Embryonic facial prominence (tissue), 1 donor: Measurements from ENCODE around the gene TAF1B.

Experiments used
- DNase-seq: peaks from one replicate; pipeline ENCODE4 v3.0.0-alpha.2; 2016; ENCODE audit errors: extremely low spot score

The TAF1B gene

DNA sequence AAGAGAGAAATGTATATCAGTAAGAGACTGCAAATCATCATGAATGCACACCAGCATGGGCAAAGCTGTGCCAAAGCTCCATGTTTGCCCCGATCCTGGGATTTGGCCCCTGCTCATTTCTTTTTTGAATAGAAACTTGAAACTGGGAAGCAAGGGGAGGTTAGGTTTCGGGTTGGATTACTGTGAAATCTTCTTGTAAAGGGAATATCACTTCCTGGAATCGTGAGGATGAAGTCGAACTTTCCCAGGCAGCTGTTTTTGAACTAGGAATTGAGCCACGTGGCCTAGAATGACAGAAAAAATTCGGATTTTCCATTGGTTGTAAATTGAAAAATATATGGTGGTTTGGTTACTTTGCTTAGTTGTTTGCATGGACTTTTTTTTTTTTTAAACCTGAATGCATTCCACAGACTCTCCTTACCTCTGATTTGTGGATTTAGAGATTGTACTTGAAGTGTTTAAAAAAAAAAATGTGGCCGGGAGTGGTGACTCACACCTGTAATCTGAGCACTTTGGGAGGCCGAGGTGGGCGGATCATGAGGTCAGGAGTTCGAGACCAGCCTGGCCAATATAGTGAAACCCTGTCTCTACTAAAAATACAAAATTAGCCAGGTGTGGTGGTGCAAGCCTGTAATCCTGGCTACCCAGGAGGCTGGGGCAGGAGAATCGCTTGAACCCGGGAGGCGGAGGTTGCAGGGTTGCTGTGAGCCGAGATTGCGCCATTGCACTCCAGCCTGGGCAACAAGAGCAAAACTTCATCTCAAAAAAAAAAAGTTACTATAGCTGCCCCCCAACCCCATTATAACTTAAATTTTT lies 140.3 kb downstream of the TAF1B start:
- no peak for DNase-seq
